Stomach smooth muscle (tissue), 2 donors: Measurements from ENCODE around the gene PRIMA1.

Source experiments
- H3K27ac ChIP-seq: one replicate; pipeline ENCODE4 v1.7.0; 2013; ENCODE audit warnings: mild to moderate bottlenecking, low read length, inconsistent platforms
- H3K27me3 ChIP-seq, 2 donors: one replicate each; pipeline ENCODE4 v1.7.0; 2013; ENCODE audit warnings: low read length in 2 of 2; ENCODE audit not compliant: insufficient read depth in 2 of 2, control insufficient read depth in 1 of 2
- H3K36me3 ChIP-seq, 2 donors: one replicate each; pipeline ENCODE4 v1.7.0; 2013; ENCODE audit warnings: low read length in 2 of 2; ENCODE audit not compliant: control insufficient read depth in 2 of 2, insufficient read depth in 2 of 2
- H3K4me1 ChIP-seq: one replicate; pipeline ENCODE4 v1.7.0; 2013; ENCODE audit warnings: low read length; ENCODE audit not compliant: control insufficient read depth, insufficient read depth
- H3K4me3 ChIP-seq, 2 donors: one replicate each; pipeline ENCODE4 v1.7.0; 2013; ENCODE audit warnings: low read length in 2 of 2
- H3K9ac ChIP-seq, 2 donors: one replicate each; pipeline ENCODE4 v1.7.0; 2013; ENCODE audit warnings: low read length in 2 of 2, mild to moderate bottlenecking in 1 of 2
- H3K9me3 ChIP-seq, 2 donors: one replicate each; pipeline ENCODE4 v1.7.0; 2013; ENCODE audit warnings: low read length in 2 of 2; ENCODE audit not compliant: control insufficient read depth in 2 of 2
- donor health status: healthy.
- donor health status: Pancreatic carcinoma.

PRIMA1 gene

DNA sequence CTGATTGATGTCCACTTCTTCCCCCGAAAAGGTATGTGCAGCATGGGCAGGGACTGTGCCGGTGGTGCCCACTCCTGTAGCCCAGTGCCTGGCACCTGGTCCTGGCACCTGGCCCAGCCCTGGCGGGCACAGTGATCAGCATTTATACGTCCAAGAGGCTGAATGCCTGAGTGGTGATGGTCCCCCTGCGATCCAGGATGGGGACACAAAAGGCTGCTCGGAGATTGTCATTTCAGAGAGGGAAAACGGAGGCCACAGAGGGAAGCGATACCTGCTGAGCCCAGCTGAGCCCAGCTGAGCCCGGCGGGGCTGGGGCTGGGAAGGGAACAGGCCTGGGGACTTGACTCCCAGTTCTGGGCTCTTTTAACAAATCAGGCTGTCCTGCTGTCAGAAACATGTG lies 55.8 kb downstream of the PRIMA1 start:
- Histone ChIP-seq H3K9ac (no peak overlapping the region), H3K36me3 (peaks cover 14 to 30% of the 10 kb centered on the region in 2 donors), H3K27me3 (no peaks in the 10 kb centered on the region), H3K9me3 (no peaks in the 10 kb centered on the region), H3K4me3 (no peak overlapping the region), H3K4me1 (peaks cover 6% of the 10 kb centered on the region), H3K27ac (no peak overlapping the region)

DNA sequence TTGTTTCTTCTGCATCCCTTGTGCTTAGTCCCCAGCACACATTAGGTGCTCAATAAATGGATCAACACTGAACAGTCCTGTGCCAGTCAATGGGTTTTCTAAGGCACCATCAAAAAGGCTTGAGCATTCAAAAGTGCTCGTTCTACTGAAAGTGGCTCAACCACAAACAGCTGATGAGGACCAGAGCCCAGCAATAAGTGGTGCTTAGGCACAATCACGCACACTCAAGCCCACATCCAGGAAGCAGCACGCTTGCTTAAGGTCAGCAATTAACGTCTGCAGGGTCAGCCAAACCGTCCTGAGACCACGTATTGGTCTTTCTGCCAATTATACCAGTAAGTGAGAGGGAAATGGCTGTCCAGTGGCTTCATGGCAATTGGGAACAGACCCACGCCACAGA lies 56.5 kb downstream of the PRIMA1 start:
- no peak overlapping the region for H3K27ac ChIP-seq
- H3K36me3 ChIP-seq, result peaks cover 14 to 27% of the 10 kb centered on the region in 2 donors

GRCh38 chr14:93729993-93730392 lies 58.3 kb downstream of the PRIMA1 start:
- no peak overlapping the region for H3K9ac ChIP-seq
- H3K4me1 ChIP-seq, result peaks cover 6% of the 10 kb centered on the region

More for the DNA sequence above, 56.5 kb downstream of the PRIMA1 start:
- no peaks in the 10 kb centered on the region for H3K27me3 ChIP-seq
- no peak overlapping the region for H3K4me3 ChIP-seq
- H3K9ac ChIP-seq, result no peak overlapping the region
- peaks cover 6% of the 10 kb centered on the region for H3K4me1 ChIP-seq
- no peaks in the 10 kb centered on the region for H3K9me3 ChIP-seq

DNA sequence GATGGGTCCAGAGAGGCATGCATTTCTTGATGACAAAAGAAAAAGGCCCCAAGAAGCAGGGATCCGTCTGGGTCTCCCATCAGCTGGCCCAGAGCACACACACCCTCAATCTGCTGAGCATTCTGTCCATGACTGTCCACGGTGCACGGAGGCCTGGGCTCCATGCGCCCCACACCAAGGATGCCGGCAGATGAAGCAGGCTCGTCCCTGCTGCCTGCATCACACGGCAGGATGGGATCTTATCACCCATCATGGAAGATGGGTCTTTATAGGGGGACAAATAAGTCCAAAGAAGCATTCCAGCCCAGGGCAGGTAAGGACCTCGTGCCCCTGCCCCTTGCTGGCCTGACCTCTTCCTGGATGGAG lies 59.7 kb downstream of the PRIMA1 start:
- Histone ChIP-seq H3K9me3 (no peaks in the 10 kb centered on the region), H3K36me3 (peaks cover 12 to 27% of the 10 kb centered on the region in 2 donors), H3K27me3 (no peaks in the 10 kb centered on the region), H3K27ac (no peak overlapping the region), H3K9ac (no peak overlapping the region), H3K4me1 (peaks cover 9% of the 10 kb centered on the region), H3K4me3 (no peak overlapping the region)

More at GRCh38 chr14:93729993-93730392, 58.3 kb downstream of the PRIMA1 start:
- H3K36me3 ChIP-seq, result peaks cover 10 to 27% of the 10 kb centered on the region in 2 donors
- no peaks in the 10 kb centered on the region for H3K9me3 ChIP-seq
- no peak overlapping the region for H3K27ac ChIP-seq
- no peak overlapping the region for H3K4me3 ChIP-seq
- no peaks in the 10 kb centered on the region for H3K27me3 ChIP-seq

GRCh38 chr14:93727917-93728650 lies 60.2 kb downstream of the PRIMA1 start:
- H3K4me3 ChIP-seq, result no peak overlapping the region
- H3K27me3 ChIP-seq, result no peaks in the 10 kb centered on the region
- no peak overlapping the region for H3K27ac ChIP-seq
- H3K36me3 ChIP-seq, result peaks cover 15 to 27% of the 10 kb centered on the region in 2 donors
- no peak overlapping the region for H3K9ac ChIP-seq
- H3K4me1 ChIP-seq, result peaks cover 9% of the 10 kb centered on the region
- no peaks in the 10 kb centered on the region for H3K9me3 ChIP-seq

GRCh38 chr14:93727039-93727740 lies 61.1 kb downstream of the PRIMA1 start:
- Histone ChIP-seq H3K36me3 (peaks cover 20 to 28% of the 10 kb centered on the region in 2 donors), H3K9ac (no peak overlapping the region)

GRCh38 chr14:93725993-93726392 lies 62.3 kb downstream of the PRIMA1 start:
- Histone ChIP-seq H3K9me3 (no peaks in the 10 kb centered on the region), H3K27ac (no peak overlapping the region), H3K27me3 (no peaks in the 10 kb centered on the region), H3K4me3 (no peak overlapping the region), H3K9ac (no peak overlapping the region), H3K4me1 (peaks cover 4% of the 10 kb centered on the region), H3K36me3 (peaks cover 26 to 30% of the 10 kb centered on the region in 2 donors)

More at GRCh38 chr14:93727039-93727740, 61.1 kb downstream of the PRIMA1 start:
- Histone ChIP-seq H3K4me1 (peaks cover 7% of the 10 kb centered on the region), H3K9me3 (no peaks in the 10 kb centered on the region), H3K27me3 (no peaks in the 10 kb centered on the region), H3K27ac (no peak overlapping the region), H3K4me3 (no peak overlapping the region)

- Histone ChIP-seq H3K36me3 (peaks cover 29 to 34% of the 10 kb centered on the region in 2 donors), H3K9ac (no peak overlapping the region), H3K9me3 (no peaks in the 10 kb centered on the region), H3K4me1 (peaks cover 4% of the 10 kb centered on the region), H3K4me3 (no peak overlapping the region), H3K27me3 (no peaks in the 10 kb centered on the region), H3K27ac (no peak overlapping the region)
Measured at GRCh38 chr14:93725002-93725582, 63.2 kb downstream of the PRIMA1 start.

GRCh38 chr14:93723001-93723400 lies 65.3 kb downstream of the PRIMA1 start:
- Histone ChIP-seq H3K27ac (no peak overlapping the region), H3K4me3 (no peak overlapping the region)

DNA sequence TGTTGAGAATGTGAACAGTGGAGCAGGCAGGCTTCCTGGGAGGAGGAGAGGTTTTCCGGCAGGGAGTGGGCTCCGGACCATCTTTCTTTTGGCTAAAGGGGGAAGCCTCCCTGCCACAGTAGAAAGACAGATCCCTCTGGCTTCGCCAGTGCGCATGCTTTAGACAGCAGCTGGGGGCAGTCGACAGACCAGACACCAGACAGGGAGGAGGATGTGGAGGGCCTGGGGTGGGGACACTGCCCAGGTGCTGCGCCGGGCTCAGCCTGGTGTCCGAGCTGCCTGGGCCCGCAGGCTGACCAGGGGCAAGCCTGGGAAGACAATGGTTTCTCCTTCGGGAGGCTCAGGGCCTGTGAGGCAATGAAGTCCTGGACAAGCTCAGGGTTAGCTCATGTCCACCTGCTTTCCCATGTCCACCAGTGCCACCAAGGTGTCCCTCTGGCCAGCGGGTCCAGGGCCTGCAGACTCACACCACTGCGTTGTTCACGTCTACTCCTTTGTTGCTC lies 67.3 kb downstream of the PRIMA1 start:
- H3K4me1 ChIP-seq, result peaks cover 4% of the 10 kb centered on the region
- no peak overlapping the region for H3K4me3 ChIP-seq
- no peaks in the 10 kb centered on the region for H3K9me3 ChIP-seq
- H3K36me3 ChIP-seq, result peaks cover 21 to 28% of the 10 kb centered on the region in 2 donors
- H3K9ac ChIP-seq, result no peak overlapping the region
- no peak overlapping the region for H3K27ac ChIP-seq
- H3K27me3 ChIP-seq, result no peaks in the 10 kb centered on the region

More at GRCh38 chr14:93723001-93723400, 65.3 kb downstream of the PRIMA1 start:
- H3K4me1 ChIP-seq, result peaks cover 4% of the 10 kb centered on the region
- H3K9me3 ChIP-seq, result no peaks in the 10 kb centered on the region
- H3K27me3 ChIP-seq, result no peaks in the 10 kb centered on the region
- H3K36me3 ChIP-seq, result peaks cover 21 to 28% of the 10 kb centered on the region in 2 donors
- no peak overlapping the region for H3K9ac ChIP-seq
